Vagina (tissue), 2 donors: ENCODE measurements around the gene RHCG.

ENCODE experiments used
- CTCF ChIP-seq, 3 experiments: fragments of 450-650 bp in 2 of 3; fragments of 200-600 bp in 1 of 3; sonication (generic) in 1 of 3; IDR thresholded peaks; one replicate each; pipeline ENCODE4 v1.5.1; 2017 to 2019; ENCODE audit warnings: antibody characterized with exemption in 3 of 3, mild to moderate bottlenecking in 2 of 3, moderate library complexity in 2 of 3
- POLR2A ChIP-seq, 2 donors: fragments of 450-650 bp; IDR thresholded peaks; one replicate each; pipeline ENCODE4 v1.6.1; 2017; ENCODE audit warnings: antibody characterized with exemption in 2 of 2, mild to moderate bottlenecking in 2 of 2, moderate library complexity in 2 of 2
- POLR2AphosphoS5 ChIP-seq, 2 donors: sonication (generic); formaldehyde crosslinking; IDR thresholded peaks; one replicate each; pipeline ENCODE4 v1.9.0; 2017; ENCODE audit warnings: antibody characterized with exemption in 2 of 2, mild to moderate bottlenecking in 2 of 2, low read depth in 1 of 2; ENCODE audit not compliant: insufficient read depth in 1 of 2

GRCh38 chr15:89423981-89424380 is 72.4 kb downstream of the RHCG start:
- no peak for TF ChIP-seq CTCF (IDR thresholded peaks at IDR 0.05)
- TF ChIP-seq POLR2AphosphoS5 (IDR thresholded peaks at IDR 0.05; ENCODE audit: insufficient read depth in 1 of 2, low read depth in 1 of 2): no peak
- no peak for TF ChIP-seq POLR2A (IDR thresholded peaks at IDR 0.05)
